ENCODE results near the gene DLX1. TPM values are rescaled to one million over a fixed set of nuclear protein-coding genes. Genes with fewer than 3 reads are reported as not detected.

Gene DLX1
- total and polyA plus RNA-seq, 9 of the 15 experiments (the other 6 are each of a cell fraction or from before 2014, with no cell fraction given): 1.9 to 26.2 (median 9.6) TPM

DNA sequence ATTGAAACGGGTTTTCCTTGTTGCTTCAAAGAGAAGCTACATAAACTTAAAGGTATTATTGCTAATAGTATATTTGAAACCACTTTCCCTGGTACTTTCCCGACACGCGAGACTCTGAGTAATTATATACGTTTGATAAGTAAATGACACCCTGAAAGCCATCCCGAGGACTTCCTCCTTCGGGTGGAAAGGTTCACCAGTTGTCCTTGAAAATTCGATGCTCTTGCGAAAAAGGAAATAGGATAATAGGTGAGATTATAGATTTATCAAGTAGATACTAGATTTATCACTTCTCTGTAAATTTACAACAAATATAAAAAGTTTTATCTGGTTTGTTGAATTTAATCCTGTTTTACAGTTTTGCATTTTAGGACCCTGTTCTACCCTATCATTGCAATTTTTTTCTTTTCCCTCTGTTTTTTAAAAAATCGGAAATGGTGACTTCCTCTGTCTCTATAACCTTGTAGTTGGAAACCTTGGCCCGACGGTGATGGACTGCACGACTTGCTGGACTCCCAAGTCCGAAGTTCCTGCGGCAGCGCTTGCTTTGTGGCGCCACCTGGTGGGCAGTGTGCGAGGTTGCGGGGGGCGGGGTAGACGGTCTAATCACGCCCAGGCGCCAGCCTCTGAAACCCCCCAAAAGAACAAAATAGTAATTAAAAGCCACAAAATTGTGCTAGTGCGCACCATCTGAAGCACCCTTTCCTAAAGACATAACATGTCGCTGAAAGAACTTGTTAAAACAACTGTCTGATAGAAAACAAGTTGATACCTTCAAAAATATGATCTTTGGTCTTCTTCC lies 18.4 kb downstream of the DLX1 start (continued):
- TF ChIP-seq, protein P1, sequence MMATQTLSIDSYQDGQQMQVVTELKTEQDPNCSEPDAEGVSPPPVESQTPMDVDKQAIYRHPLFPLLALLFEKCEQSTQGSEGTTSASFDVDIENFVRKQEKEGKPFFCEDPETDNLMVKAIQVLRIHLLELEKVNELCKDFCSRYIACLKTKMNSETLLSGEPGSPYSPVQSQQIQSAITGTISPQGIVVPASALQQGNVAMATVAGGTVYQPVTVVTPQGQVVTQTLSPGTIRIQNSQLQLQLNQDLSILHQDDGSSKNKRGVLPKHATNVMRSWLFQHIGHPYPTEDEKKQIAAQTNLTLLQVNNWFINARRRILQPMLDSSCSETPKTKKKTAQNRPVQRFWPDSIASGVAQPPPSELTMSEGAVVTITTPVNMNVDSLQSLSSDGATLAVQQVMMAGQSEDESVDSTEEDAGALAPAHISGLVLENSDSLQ (IDR thresholded peaks at IDR 0.05): peak; percentile 83
- peak; percentile 53; the same call in 1 of the 2 replicates for TF ChIP-seq SMAD4 (CRISPR knock-in tag; conservative IDR thresholded peaks at IDR 0.05)
- no peak for TF ChIP-seq TCF3 (CRISPR knock-in tag; IDR thresholded peaks at IDR 0.05)
- TF ChIP-seq, protein P2, sequence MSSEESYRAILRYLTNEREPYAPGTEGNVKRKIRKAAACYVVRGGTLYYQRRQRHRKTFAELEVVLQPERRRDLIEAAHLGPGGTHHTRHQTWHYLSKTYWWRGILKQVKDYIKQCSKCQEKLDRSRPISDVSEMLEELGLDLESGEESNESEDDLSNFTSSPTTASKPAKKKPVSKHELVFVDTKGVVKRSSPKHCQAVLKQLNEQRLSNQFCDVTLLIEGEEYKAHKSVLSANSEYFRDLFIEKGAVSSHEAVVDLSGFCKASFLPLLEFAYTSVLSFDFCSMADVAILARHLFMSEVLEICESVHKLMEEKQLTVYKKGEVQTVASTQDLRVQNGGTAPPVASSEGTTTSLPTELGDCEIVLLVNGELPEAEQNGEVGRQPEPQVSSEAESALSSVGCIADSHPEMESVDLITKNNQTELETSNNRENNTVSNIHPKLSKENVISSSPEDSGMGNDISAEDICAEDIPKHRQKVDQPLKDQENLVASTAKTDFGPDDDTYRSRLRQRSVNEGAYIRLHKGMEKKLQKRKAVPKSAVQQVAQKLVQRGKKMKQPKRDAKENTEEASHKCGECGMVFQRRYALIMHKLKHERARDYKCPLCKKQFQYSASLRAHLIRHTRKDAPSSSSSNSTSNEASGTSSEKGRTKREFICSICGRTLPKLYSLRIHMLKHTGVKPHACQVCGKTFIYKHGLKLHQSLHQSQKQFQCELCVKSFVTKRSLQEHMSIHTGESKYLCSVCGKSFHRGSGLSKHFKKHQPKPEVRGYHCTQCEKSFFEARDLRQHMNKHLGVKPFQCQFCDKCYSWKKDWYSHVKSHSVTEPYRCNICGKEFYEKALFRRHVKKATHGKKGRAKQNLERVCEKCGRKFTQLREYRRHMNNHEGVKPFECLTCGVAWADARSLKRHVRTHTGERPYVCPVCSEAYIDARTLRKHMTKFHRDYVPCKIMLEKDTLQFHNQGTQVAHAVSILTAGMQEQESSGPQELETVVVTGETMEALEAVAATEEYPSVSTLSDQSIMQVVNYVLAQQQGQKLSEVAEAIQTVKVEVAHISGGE (CRISPR knock-in tag; IDR thresholded peaks at IDR 0.05): no peak
- TF ChIP-seq, protein P3, sequence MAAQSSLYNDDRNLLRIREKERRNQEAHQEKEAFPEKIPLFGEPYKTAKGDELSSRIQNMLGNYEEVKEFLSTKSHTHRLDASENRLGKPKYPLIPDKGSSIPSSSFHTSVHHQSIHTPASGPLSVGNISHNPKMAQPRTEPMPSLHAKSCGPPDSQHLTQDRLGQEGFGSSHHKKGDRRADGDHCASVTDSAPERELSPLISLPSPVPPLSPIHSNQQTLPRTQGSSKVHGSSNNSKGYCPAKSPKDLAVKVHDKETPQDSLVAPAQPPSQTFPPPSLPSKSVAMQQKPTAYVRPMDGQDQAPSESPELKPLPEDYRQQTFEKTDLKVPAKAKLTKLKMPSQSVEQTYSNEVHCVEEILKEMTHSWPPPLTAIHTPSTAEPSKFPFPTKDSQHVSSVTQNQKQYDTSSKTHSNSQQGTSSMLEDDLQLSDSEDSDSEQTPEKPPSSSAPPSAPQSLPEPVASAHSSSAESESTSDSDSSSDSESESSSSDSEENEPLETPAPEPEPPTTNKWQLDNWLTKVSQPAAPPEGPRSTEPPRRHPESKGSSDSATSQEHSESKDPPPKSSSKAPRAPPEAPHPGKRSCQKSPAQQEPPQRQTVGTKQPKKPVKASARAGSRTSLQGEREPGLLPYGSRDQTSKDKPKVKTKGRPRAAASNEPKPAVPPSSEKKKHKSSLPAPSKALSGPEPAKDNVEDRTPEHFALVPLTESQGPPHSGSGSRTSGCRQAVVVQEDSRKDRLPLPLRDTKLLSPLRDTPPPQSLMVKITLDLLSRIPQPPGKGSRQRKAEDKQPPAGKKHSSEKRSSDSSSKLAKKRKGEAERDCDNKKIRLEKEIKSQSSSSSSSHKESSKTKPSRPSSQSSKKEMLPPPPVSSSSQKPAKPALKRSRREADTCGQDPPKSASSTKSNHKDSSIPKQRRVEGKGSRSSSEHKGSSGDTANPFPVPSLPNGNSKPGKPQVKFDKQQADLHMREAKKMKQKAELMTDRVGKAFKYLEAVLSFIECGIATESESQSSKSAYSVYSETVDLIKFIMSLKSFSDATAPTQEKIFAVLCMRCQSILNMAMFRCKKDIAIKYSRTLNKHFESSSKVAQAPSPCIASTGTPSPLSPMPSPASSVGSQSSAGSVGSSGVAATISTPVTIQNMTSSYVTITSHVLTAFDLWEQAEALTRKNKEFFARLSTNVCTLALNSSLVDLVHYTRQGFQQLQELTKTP (IDR thresholded peaks at IDR 0.05; ENCODE audit: low read depth in 1 of 2, partially characterized antibody in 2 of 2): peak in 1 of 2 experiments; percentile 19
- TF ChIP-seq GTF2E2 (tag; IDR thresholded peaks at IDR 0.05): no peak
- no peak for TF ChIP-seq TEAD2 (tag; IDR thresholded peaks at IDR 0.05)
- TF ChIP-seq SP1 (CRISPR knock-in tag; IDR thresholded peaks at IDR 0.05): peak; percentile 87
- 0 out of 2 replicates have a peak, but pooled peaks have one; percentile 17 for TF ChIP-seq DDX20 (tag; IDR thresholded peaks at IDR 0.05; ENCODE audit: low read depth)
- TF ChIP-seq, protein P4, sequence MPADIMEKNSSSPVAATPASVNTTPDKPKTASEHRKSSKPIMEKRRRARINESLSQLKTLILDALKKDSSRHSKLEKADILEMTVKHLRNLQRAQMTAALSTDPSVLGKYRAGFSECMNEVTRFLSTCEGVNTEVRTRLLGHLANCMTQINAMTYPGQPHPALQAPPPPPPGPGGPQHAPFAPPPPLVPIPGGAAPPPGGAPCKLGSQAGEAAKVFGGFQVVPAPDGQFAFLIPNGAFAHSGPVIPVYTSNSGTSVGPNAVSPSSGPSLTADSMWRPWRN (IDR thresholded peaks at IDR 0.05; ENCODE audit: low read depth): no peak
- TF ChIP-seq, protein P5, sequence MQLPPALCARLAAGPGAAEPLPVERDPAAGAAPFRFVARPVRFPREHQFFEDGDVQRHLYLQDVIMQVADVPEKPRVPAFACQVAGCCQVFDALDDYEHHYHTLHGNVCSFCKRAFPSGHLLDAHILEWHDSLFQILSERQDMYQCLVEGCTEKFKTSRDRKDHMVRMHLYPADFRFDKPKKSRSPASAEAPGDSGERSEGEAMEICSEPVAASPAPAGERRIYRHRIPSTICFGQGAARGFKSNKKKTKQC (CRISPR knock-in tag; IDR thresholded peaks at IDR 0.05): no peak
- TF ChIP-seq RUNX1 (IDR thresholded peaks at IDR 0.05; ENCODE audit: low read depth): no peak
- peak; percentile 51; the same call in 1 of the 2 replicates for TF ChIP-seq ZNF384 (IDR thresholded peaks at IDR 0.05; ENCODE audit: low read depth, low read length)
- TF ChIP-seq DNMT1 (IDR thresholded peaks at IDR 0.05): no peak
- TF ChIP-seq RBM39 (optimal IDR thresholded peaks at IDR 0.05; ENCODE audit: low read depth, low read length): no peak
- peak; percentile 100 for TF ChIP-seq RAD21 (CRISPR knock-in tag; conservative IDR thresholded peaks at IDR 0.05 in 1 of 2, IDR thresholded peaks at IDR 0.05 in 1 of 2)

Measured in K562 (cell line).